Erythroblast (primary cell): ENCODE results near the gene SPATA6L.

ENCODE experiments used
- GATA1 ChIP-seq: IDR thresholded peaks from 2 replicates; pipeline ENCODE4 v1.6.1; 2011; ENCODE audit warnings: low read depth, mild to moderate bottlenecking, control low read depth, low read length, moderate library complexity
- POLR2A ChIP-seq: IDR thresholded peaks from 2 replicates; pipeline ENCODE4 v1.6.1; 2011; ENCODE audit warnings: mild to moderate bottlenecking, low read length

DNA sequence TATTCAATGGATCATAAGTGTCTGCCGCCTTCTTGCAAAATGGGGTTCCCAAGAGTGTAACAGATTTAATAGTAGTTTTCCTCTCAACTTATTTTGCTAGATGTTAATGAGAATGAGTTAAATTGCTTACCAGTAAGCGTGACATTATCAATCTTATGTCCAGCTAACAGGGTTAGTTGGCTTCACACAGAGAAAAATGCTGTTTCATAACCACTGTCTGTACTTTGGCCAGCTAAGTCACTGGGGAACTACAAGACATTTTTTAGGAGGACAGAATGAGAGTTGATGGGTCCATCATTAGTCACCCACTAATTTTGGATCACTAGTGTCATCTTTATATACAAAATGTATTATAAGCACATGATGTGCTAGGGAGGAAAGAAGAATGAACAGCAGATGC, 14.5 kb upstream of the SPATA6L start:
- TF ChIP-seq POLR2A = no peak
- TF ChIP-seq GATA1 = no peak
